SK-N-SH treated with all-trans-retinoic acid at 6 μM for 48 hours (cell line): ENCODE measurements around the gene OR2A5.

Source experiments
- ATAC-seq: fragments of 200-7000 bp; cut with Tn5 transposase; 3 replicates; pipeline ENCODE4 v1.9.1; 2020; ENCODE audit warnings: mild to moderate bottlenecking, moderate library complexity
- ARNTL ChIP-seq: fragments of 450-650 bp; formaldehyde crosslinking; IDR thresholded peaks from 2 replicates; pipeline ENCODE4 v1.5.0; 2020; ENCODE audit warnings: low read depth, mild to moderate bottlenecking, moderate library complexity, borderline replicate concordance
- BACH2 ChIP-seq: fragments of 250-450 bp; sonication (Bioruptor Pico); IDR thresholded peaks from 2 replicates; pipeline ENCODE4 v1.9.0; 2021; ENCODE audit warnings: mild to moderate bottlenecking, borderline replicate concordance
- ESRRG ChIP-seq: fragments of 250-450 bp; sonication (Bioruptor Pico); IDR thresholded peaks from 2 replicates; pipeline ENCODE4 v1.6.1; 2021; ENCODE audit warnings: mild to moderate bottlenecking
- GLIS3 ChIP-seq: fragments of 250-450 bp; sonication (Bioruptor Pico); IDR thresholded peaks from 2 replicates; pipeline ENCODE4 v1.5.0; 2020; ENCODE audit warnings: mild to moderate bottlenecking, moderate library complexity
- ISL1 ChIP-seq: fragments of 250-450 bp; sonication (Bioruptor Pico); IDR thresholded peaks from 2 replicates; pipeline ENCODE4 v2.1.2; 2022; ENCODE audit warnings: mild to moderate bottlenecking, moderate library complexity
- OSR1 ChIP-seq: fragments of 250-450 bp; sonication (Bioruptor Pico); IDR thresholded peaks from 2 replicates; pipeline ENCODE4 v1.8.0; 2022; ENCODE audit warnings: moderate library complexity, mild to moderate bottlenecking, inconsistent platforms
- PPARA ChIP-seq: fragments of 250-450 bp; sonication (Bioruptor Pico); IDR thresholded peaks from 2 replicates; pipeline ENCODE4 v1.5.0; 2020; ENCODE audit warnings: mild to moderate bottlenecking, borderline replicate concordance
- RARB ChIP-seq: fragments of 250-450 bp; sonication (Bioruptor Pico); IDR thresholded peaks from 2 replicates; pipeline ENCODE4 v1.8.0; 2021; ENCODE audit warnings: mild to moderate bottlenecking, moderate library complexity
- SNAI2 ChIP-seq: fragments of 250-450 bp; sonication (Bioruptor Pico); IDR thresholded peaks from 2 replicates; pipeline ENCODE4 v1.5.0; 2020; ENCODE audit warnings: mild to moderate bottlenecking, moderate library complexity
- TOX ChIP-seq: fragments of 250-450 bp; sonication (Bioruptor Pico); IDR thresholded peaks from 2 replicates; pipeline ENCODE4 v1.8.0; 2021; ENCODE audit warnings: mild to moderate bottlenecking, moderate library complexity, borderline replicate concordance
- ZC3H10 ChIP-seq: fragments of 250-450 bp; sonication (Bioruptor Pico); IDR thresholded peaks from 2 replicates; pipeline ENCODE4 v1.5.1; 2021; ENCODE audit warnings: mild to moderate bottlenecking, moderate library complexity
- ZFP3 ChIP-seq: fragments of 250-450 bp; sonication (Bioruptor Pico); IDR thresholded peaks from 2 replicates; pipeline ENCODE4 v1.5.0; 2020; ENCODE audit warnings: mild to moderate bottlenecking, moderate library complexity
- ZFP30 ChIP-seq: fragments of 450-650 bp; formaldehyde crosslinking; IDR thresholded peaks from 2 replicates; pipeline ENCODE4 v1.5.0; 2022; ENCODE audit warnings: mild to moderate bottlenecking, moderate library complexity
- ZNF565 ChIP-seq: fragments of 450-650 bp; formaldehyde crosslinking; conservative IDR thresholded peaks from 2 replicates; pipeline ENCODE4 v1.5.0; 2020; ENCODE audit warnings: low read depth, mild to moderate bottlenecking, moderate library complexity
- ZNF70 ChIP-seq: fragments of 450-650 bp; formaldehyde crosslinking; IDR thresholded peaks from 2 replicates; pipeline ENCODE4 v1.5.0; 2020; ENCODE audit warnings: mild to moderate bottlenecking, moderate library complexity
- ZNF8 ChIP-seq: fragments of 450-650 bp; formaldehyde crosslinking; IDR thresholded peaks from 2 replicates; pipeline ENCODE4 v1.5.0; 2020; ENCODE audit warnings: mild to moderate bottlenecking, moderate library complexity
- TF ChIP-seq, protein P1 (sequence below): fragments of 250-450 bp; sonication (Bioruptor Pico); IDR thresholded peaks from 2 replicates; pipeline ENCODE4 v1.5.1; 2021; ENCODE audit warnings: mild to moderate bottlenecking, moderate library complexity
- TF ChIP-seq, protein P2 (sequence below): fragments of 250-450 bp; sonication (Bioruptor Pico); IDR thresholded peaks from 2 replicates; pipeline ENCODE4 v1.8.0; 2020; ENCODE audit warnings: mild to moderate bottlenecking, moderate library complexity, borderline replicate concordance
- TF ChIP-seq, protein P3 (sequence below): fragments of 250-450 bp; sonication (Bioruptor Pico); IDR thresholded peaks from 2 replicates; pipeline ENCODE4 v1.5.0; 2020; ENCODE audit warnings: mild to moderate bottlenecking, moderate library complexity
- TF ChIP-seq, protein P4 (sequence below): fragments of 250-450 bp; sonication (Bioruptor Pico); IDR thresholded peaks from 2 replicates; pipeline ENCODE4 v1.5.1; 2020; ENCODE audit warnings: low read depth, mild to moderate bottlenecking, moderate library complexity

OR2A5 gene

DNA sequence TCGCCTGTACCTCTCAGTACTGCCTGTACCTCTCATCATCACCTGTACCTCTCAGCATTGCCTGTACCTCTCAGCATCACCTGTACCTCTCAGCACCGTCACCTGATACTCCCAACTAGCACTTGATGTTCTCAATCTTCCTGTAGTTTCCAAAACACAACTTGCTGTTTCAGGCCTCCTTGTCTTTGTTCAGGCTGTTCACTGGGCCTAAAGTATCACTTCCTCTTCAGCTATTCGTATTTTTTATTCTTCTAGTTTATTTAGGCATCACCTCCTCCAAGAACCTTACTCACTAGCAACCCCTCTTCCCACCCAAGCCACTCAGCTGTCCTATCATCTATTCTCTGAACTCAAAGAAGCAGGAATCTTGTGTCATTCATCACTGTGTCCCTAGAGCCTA lies 24.5 kb upstream of the OR2A5 start:
- TF ChIP-seq, protein P1, sequence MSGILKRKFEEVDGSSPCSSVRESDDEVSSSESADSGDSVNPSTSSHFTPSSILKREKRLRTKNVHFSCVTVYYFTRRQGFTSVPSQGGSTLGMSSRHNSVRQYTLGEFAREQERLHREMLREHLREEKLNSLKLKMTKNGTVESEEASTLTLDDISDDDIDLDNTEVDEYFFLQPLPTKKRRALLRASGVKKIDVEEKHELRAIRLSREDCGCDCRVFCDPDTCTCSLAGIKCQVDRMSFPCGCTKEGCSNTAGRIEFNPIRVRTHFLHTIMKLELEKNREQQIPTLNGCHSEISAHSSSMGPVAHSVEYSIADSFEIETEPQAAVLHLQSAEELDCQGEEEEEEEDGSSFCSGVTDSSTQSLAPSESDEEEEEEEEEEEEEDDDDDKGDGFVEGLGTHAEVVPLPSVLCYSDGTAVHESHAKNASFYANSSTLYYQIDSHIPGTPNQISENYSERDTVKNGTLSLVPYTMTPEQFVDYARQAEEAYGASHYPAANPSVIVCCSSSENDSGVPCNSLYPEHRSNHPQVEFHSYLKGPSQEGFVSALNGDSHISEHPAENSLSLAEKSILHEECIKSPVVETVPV: no peak
- TF ChIP-seq RARB (CRISPR knock-in tag): no peak
- TF ChIP-seq GLIS3 (CRISPR knock-in tag): no peak
- TF ChIP-seq OSR1 (CRISPR knock-in tag): no peak
- TF ChIP-seq, protein P2, sequence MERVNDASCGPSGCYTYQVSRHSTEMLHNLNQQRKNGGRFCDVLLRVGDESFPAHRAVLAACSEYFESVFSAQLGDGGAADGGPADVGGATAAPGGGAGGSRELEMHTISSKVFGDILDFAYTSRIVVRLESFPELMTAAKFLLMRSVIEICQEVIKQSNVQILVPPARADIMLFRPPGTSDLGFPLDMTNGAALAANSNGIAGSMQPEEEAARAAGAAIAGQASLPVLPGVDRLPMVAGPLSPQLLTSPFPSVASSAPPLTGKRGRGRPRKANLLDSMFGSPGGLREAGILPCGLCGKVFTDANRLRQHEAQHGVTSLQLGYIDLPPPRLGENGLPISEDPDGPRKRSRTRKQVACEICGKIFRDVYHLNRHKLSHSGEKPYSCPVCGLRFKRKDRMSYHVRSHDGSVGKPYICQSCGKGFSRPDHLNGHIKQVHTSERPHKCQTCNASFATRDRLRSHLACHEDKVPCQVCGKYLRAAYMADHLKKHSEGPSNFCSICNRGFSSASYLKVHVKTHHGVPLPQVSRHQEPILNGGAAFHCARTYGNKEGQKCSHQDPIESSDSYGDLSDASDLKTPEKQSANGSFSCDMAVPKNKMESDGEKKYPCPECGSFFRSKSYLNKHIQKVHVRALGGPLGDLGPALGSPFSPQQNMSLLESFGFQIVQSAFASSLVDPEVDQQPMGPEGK (CRISPR knock-in tag): no peak
- TF ChIP-seq, all 23 proteins: peak for 0
- no peak for ATAC-seq

DNA sequence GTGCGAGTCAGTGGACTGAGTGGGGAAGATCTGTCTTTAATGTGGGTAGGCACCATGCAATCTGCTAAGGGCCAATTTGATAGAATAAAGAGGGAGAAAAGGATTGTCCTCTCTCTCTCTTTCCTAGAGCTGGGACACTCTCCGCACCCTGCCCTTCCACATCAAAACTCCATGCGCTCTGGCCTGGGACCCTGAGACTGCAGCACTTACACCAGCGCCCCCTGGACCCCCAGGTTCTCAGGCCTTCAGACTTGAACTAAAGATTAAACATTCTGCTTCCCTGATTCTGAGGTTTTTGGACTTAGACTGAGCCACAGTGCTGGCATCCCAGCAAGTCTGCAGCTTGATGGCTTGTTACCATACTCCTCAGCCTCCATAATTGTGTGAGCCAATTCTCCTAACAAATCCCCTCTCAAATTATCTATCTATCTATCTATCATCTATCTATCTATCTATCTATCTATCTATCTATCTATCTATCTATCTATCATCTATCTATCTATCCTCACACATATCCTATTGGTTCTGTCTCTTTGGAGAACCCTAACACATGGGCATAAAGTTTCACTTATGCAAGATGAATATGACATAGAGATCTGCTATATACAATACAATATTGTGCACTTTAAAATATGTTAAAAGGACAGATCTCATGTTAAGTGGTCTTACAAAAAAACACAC lies 22.4 kb upstream of the OR2A5 start:
- no peak; the same call in 2 of the 3 replicates for ATAC-seq
- no peak for TF ChIP-seq TOX (CRISPR knock-in tag)
- no peak for TF ChIP-seq ZC3H10 (CRISPR knock-in tag)
- no peak for TF ChIP-seq ZFP30 (CRISPR knock-in tag)
- no peak for TF ChIP-seq BACH2
- TF ChIP-seq, protein P3, sequence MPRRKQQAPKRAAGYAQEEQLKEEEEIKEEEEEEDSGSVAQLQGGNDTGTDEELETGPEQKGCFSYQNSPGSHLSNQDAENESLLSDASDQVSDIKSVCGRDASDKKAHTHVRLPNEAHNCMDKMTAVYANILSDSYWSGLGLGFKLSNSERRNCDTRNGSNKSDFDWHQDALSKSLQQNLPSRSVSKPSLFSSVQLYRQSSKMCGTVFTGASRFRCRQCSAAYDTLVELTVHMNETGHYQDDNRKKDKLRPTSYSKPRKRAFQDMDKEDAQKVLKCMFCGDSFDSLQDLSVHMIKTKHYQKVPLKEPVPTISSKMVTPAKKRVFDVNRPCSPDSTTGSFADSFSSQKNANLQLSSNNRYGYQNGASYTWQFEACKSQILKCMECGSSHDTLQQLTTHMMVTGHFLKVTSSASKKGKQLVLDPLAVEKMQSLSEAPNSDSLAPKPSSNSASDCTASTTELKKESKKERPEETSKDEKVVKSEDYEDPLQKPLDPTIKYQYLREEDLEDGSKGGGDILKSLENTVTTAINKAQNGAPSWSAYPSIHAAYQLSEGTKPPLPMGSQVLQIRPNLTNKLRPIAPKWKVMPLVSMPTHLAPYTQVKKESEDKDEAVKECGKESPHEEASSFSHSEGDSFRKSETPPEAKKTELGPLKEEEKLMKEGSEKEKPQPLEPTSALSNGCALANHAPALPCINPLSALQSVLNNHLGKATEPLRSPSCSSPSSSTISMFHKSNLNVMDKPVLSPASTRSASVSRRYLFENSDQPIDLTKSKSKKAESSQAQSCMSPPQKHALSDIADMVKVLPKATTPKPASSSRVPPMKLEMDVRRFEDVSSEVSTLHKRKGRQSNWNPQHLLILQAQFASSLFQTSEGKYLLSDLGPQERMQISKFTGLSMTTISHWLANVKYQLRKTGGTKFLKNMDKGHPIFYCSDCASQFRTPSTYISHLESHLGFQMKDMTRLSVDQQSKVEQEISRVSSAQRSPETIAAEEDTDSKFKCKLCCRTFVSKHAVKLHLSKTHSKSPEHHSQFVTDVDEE (CRISPR knock-in tag): no peak
- TF ChIP-seq ESRRG (CRISPR knock-in tag): no peak
- no peak for TF ChIP-seq ZNF70 (CRISPR knock-in tag)
- no peak for TF ChIP-seq PPARA (CRISPR knock-in tag)
- TF ChIP-seq ISL1 (CRISPR knock-in tag): no peak
- no peak for TF ChIP-seq RARB (CRISPR knock-in tag)
- no peak for TF ChIP-seq ZNF8 (CRISPR knock-in tag)
- TF ChIP-seq ZFP3 (CRISPR knock-in tag): no peak
- no peak for TF ChIP-seq ARNTL (CRISPR knock-in tag)
- TF ChIP-seq, protein P1: no peak
- TF ChIP-seq ZNF565 (CRISPR knock-in tag): no peak
- TF ChIP-seq OSR1 (CRISPR knock-in tag): no peak
- TF ChIP-seq, protein P4, sequence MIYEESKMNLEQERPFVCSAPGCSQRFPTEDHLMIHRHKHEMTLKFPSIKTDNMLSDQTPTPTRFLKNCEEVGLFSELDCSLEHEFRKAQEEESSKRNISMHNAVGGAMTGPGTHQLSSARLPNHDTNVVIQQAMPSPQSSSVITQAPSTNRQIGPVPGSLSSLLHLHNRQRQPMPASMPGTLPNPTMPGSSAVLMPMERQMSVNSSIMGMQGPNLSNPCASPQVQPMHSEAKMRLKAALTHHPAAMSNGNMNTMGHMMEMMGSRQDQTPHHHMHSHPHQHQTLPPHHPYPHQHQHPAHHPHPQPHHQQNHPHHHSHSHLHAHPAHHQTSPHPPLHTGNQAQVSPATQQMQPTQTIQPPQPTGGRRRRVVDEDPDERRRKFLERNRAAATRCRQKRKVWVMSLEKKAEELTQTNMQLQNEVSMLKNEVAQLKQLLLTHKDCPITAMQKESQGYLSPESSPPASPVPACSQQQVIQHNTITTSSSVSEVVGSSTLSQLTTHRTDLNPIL (CRISPR knock-in tag): no peak
- TF ChIP-seq GLIS3 (CRISPR knock-in tag): no peak
- TF ChIP-seq, protein P2 (CRISPR knock-in tag): no peak
- TF ChIP-seq SNAI2: no peak
